ENCODE data around the gene RNASET2. TPM values are rescaled to one million over a fixed set of nuclear protein-coding genes. Genes with fewer than 3 reads are reported as not detected.

The RNASET2 gene
- total RNA-seq, 2 donors from 2014 or later, result 73.9 to 82.7 TPM

DNA sequence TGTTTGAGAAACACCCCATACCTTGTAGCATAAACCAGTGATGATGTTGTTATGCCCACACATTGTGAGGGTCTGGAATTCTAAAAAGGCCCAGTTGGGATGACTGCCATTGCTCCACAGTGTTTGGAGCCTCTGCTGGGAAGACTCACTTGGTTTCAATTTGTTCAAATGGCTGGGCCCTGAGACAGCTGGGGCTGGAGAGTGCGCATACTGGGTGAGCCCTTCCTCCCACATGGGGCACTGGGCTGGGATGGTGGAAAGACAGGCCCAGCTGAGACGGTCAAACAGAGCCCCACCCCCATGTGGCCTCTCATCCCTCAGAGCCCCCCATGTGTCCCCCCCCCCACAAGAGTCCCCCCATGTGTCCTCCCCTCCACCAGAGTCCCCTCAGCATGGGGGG, 20.3 kb upstream of the RNASET2 start:
- ATAC-seq (ENCODE audit: insufficient number of reproducible peaks, low FRiP score, low read depth), result no peak

GRCh38 chr6:166972101-166972500, 15.8 kb upstream of the RNASET2 start:
- no peak overlapping the region for H3K4me3 ChIP-seq
- no peaks in the 10 kb centered on the region for H3K4me1 ChIP-seq (ENCODE audit: control insufficient read depth in 1 of 2, low read depth in 2 of 2)
- H3K9me3 ChIP-seq, result no peaks in the 10 kb centered on the region
- no peaks in the 10 kb centered on the region for H3K27me3 ChIP-seq (replicated peaks; ENCODE audit: insufficient read depth)
- H3K36me3 ChIP-seq, result no peaks in the 10 kb centered on the region
- no peak for DNase-seq (ENCODE audit: low spot score)
- no peak for ATAC-seq (ENCODE audit: insufficient number of reproducible peaks, low FRiP score, low read depth)
- no peak for TF ChIP-seq CTCF (IDR thresholded peaks at IDR 0.05)
- no peak overlapping the region for H3K27ac ChIP-seq

More for the DNA sequence above, 20.3 kb upstream of the RNASET2 start:
- Histone ChIP-seq H3K27ac (no peak overlapping the region), H3K9me3 (no peaks in the 10 kb centered on the region), H3K36me3 (no peaks in the 10 kb centered on the region), H3K4me3 (no peak overlapping the region), H3K4me1 (ENCODE audit: control insufficient read depth in 1 of 2, low read depth in 2 of 2) (no peaks in the 10 kb centered on the region), H3K27me3 (replicated peaks; ENCODE audit: insufficient read depth) (no peaks in the 10 kb centered on the region)
- no peak for DNase-seq (ENCODE audit: low spot score)
- TF ChIP-seq CTCF (IDR thresholded peaks at IDR 0.05), result no peak

- no peak for ATAC-seq (ENCODE audit: insufficient number of reproducible peaks, low FRiP score, low read depth)
- DNase-seq (ENCODE audit: low spot score), result no peak
- TF ChIP-seq CTCF (IDR thresholded peaks at IDR 0.05), result no peak
- Histone ChIP-seq H3K4me3 (no peak overlapping the region), H3K9me3 (no peaks in the 10 kb centered on the region), H3K27me3 (replicated peaks; ENCODE audit: insufficient read depth) (no peaks in the 10 kb centered on the region), H3K36me3 (no peaks in the 10 kb centered on the region), H3K27ac (no peak overlapping the region), H3K4me1 (ENCODE audit: control insufficient read depth in 1 of 2, low read depth in 2 of 2) (no peaks in the 10 kb centered on the region)
These were observed 14.9 kb upstream of the RNASET2 start for GRCh38 chr6:166971271-166971670.

DNA sequence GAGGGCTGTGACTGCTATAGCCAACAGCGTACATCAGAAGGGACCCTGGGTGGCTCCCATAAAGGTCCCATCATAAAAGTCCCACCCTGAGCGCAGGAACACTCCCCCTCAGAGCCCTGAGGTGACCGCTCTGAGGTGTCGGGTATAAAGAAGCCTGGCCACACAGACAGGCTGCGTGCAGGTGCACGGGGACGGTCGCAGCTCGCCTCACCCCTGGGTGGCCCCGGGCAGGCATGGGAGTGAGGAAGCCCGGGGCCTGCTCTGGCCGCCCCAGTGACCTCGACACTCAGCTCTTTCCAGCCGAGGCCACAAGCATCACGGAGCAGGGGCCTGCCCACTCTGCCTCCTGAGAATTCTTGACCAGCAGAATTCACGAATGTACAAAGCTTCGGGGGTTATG, 14.4 kb upstream of the RNASET2 start:
- DNase-seq (ENCODE audit: low spot score) (no peak), ATAC-seq (ENCODE audit: insufficient number of reproducible peaks, low FRiP score, low read depth) (no peak)
- no peaks in the 10 kb centered on the region for H3K36me3 ChIP-seq
- no peaks in the 10 kb centered on the region for H3K9me3 ChIP-seq
- H3K4me3 ChIP-seq, result no peak overlapping the region
- H3K27ac ChIP-seq, result no peak overlapping the region
- no peak for TF ChIP-seq CTCF (IDR thresholded peaks at IDR 0.05)
- no peaks in the 10 kb centered on the region for H3K4me1 ChIP-seq (ENCODE audit: control insufficient read depth in 1 of 2, low read depth in 2 of 2)
- H3K27me3 ChIP-seq (replicated peaks; ENCODE audit: insufficient read depth), result no peaks in the 10 kb centered on the region

DNA sequence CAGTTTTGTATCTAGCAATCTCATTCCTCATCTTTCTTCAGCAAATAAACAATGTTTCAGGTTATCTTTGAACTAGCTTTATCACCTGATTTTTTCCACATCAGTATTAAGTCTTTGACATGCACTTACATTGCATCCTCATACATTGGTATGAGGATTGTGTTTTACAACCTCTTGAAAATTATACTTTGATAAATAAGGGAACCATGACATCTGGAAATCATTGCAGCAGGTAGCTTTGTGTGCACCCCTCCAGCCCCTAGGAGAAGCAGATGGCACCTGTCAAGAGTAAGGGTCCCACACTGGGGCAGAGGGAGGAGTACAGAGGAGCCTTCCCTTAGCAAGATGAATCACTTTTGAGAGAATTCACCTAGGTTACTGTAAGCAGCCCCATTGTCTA, 13.7 kb upstream of the RNASET2 start:
- Histone ChIP-seq H3K9me3 (no peaks in the 10 kb centered on the region), H3K4me1 (ENCODE audit: control insufficient read depth in 1 of 2, low read depth in 2 of 2) (no peaks in the 10 kb centered on the region), H3K4me3 (no peak overlapping the region), H3K36me3 (no peaks in the 10 kb centered on the region), H3K27ac (no peak overlapping the region), H3K27me3 (replicated peaks; ENCODE audit: insufficient read depth) (no peaks in the 10 kb centered on the region)
- DNase-seq (ENCODE audit: low spot score), result no peak
- ATAC-seq (ENCODE audit: insufficient number of reproducible peaks, low FRiP score, low read depth), result no peak
- no peak for TF ChIP-seq CTCF (IDR thresholded peaks at IDR 0.05)

Measured in thoracic aorta (tissue), 2 donors.